ENCODE measurements around the gene ADGRV1.
A peak's percentile ranks its signal among the peaks of the same experiment; 100 is the strongest.

Gene ADGRV1

DNA sequence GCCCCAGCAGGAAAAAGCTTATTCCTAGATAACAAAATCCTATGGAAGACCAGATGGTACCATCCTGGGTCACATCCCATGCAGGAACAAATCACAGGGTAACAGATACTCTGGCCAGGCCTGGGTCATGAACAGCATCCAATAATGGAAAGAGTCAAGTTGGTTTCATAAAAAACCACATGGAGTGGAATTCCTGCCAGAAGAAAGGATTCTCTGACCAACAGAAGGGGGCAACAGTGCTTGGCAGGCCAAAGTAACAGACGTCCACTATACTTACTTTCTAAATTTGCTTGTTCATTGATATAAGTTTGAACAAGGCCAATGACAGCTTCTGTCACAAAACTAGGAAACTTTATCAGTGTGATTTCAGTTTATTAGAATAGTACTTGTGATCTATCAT is 551.0 kb downstream of the ADGRV1 start:
- H3K27ac ChIP-seq (ENCODE audit: low read depth, low read length): no peak overlapping the region
- no peaks in the 10 kb centered on the region for H3K36me3 ChIP-seq (ENCODE audit: control insufficient read depth in 5 of 5, insufficient read depth in 5 of 5, low read length in 5 of 5)
- H3K4me1 ChIP-seq (ENCODE audit: control insufficient read depth in 5 of 5, insufficient read depth in 5 of 5, low read length in 5 of 5): peaks cover 2 to 27% (median 17%) of the 10 kb centered on the region in 5 donors
- no peaks in the 10 kb centered on the region for H3K9me3 ChIP-seq (ENCODE audit: control insufficient read depth in 5 of 5, low read length in 5 of 5)
- no peak overlapping the region for H3K4me3 ChIP-seq (ENCODE audit: low read depth in 1 of 5, low read length in 5 of 5)
- no peaks in the 10 kb centered on the region for H3K27me3 ChIP-seq (ENCODE audit: control insufficient read depth in 5 of 5, insufficient read depth in 4 of 5, low read length in 5 of 5)
- peak overlapping the region in 1 of 5 donors; percentile 54 for H3K9ac ChIP-seq (ENCODE audit: low read length in 5 of 5)

DNA sequence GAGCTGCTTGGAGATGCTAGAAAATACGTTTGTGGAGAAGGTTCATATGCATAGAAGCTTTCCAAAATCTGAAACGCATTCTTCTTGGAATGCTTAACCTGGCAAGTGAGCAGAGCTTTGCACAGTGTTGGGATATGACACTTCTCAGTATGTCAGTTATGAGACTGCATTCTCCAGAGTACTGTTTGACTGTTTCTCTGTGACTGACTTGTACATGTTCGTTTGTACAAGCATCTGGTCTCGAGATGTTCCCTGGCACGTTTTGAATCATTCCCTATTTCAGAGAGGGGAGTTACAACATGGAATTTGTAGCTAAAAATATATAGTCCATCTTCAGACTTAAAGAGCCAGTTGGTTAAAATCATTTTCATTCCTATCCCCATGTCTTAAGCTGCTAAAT is 552.1 kb downstream of the ADGRV1 start:
- no peaks in the 10 kb centered on the region for H3K36me3 ChIP-seq (ENCODE audit: control insufficient read depth in 5 of 5, insufficient read depth in 5 of 5, low read length in 5 of 5)
- peaks cover 2 to 29% (median 17%) of the 10 kb centered on the region in 5 donors for H3K4me1 ChIP-seq (ENCODE audit: control insufficient read depth in 5 of 5, insufficient read depth in 5 of 5, low read length in 5 of 5)
- H3K27ac ChIP-seq (ENCODE audit: low read depth, low read length): peak overlapping the region; percentile 19
- no peaks in the 10 kb centered on the region for H3K9me3 ChIP-seq (ENCODE audit: control insufficient read depth in 5 of 5, low read length in 5 of 5)
- no peak overlapping the region for H3K4me3 ChIP-seq (ENCODE audit: low read depth in 1 of 5, low read length in 5 of 5)
- no peaks in the 10 kb centered on the region for H3K27me3 ChIP-seq (ENCODE audit: control insufficient read depth in 5 of 5, insufficient read depth in 4 of 5, low read length in 5 of 5)
- H3K9ac ChIP-seq (ENCODE audit: low read length in 5 of 5): no peak overlapping the region

- H3K4me1 ChIP-seq (ENCODE audit: control insufficient read depth in 5 of 5, insufficient read depth in 5 of 5, low read length in 5 of 5): peaks cover 2 to 29% (median 17%) of the 10 kb centered on the region in 5 donors
- no peak overlapping the region for H3K9ac ChIP-seq (ENCODE audit: low read length in 5 of 5)
- H3K4me3 ChIP-seq (ENCODE audit: low read depth in 1 of 5, low read length in 5 of 5): no peak overlapping the region
- H3K9me3 ChIP-seq (ENCODE audit: control insufficient read depth in 5 of 5, low read length in 5 of 5): no peaks in the 10 kb centered on the region
- H3K27ac ChIP-seq (ENCODE audit: low read depth, low read length): no peak overlapping the region
- H3K27me3 ChIP-seq (ENCODE audit: control insufficient read depth in 5 of 5, insufficient read depth in 4 of 5, low read length in 5 of 5): no peaks in the 10 kb centered on the region
- H3K36me3 ChIP-seq (ENCODE audit: control insufficient read depth in 5 of 5, insufficient read depth in 5 of 5, low read length in 5 of 5): no peaks in the 10 kb centered on the region
These were observed 553.1 kb downstream of the ADGRV1 start for GRCh38 chr5:91111473-91112238.

DNA sequence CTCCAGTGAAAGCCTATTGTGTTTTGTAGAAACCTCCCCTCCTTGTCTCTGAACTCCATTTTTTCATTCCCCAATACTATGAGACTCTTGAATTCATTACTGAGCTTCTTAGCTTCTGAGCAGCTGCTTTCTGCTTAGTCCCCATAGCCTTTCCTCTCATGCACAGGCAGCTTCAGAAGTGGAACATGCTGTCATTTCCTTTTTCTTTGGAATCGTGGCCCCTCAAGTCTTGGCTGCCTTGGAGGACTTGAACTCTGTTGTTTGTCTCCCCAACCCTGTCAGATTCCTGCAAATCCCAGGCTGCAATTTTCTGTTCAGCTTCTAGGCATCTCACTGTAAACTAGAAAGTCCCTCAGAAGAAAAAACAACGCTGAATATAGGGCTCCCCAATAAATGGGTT is 556.1 kb downstream of the ADGRV1 start:
- Histone ChIP-seq H3K36me3 (ENCODE audit: control insufficient read depth in 5 of 5, insufficient read depth in 5 of 5, low read length in 5 of 5) (no peaks in the 10 kb centered on the region), H3K27me3 (ENCODE audit: control insufficient read depth in 5 of 5, insufficient read depth in 4 of 5, low read length in 5 of 5) (no peaks in the 10 kb centered on the region), H3K4me1 (ENCODE audit: control insufficient read depth in 5 of 5, insufficient read depth in 5 of 5, low read length in 5 of 5) (peaks cover 2 to 25% (median 18%) of the 10 kb centered on the region in 5 donors), H3K4me3 (ENCODE audit: low read depth in 1 of 5, low read length in 5 of 5) (no peak overlapping the region), H3K27ac (ENCODE audit: low read depth, low read length) (no peak overlapping the region), H3K9ac (ENCODE audit: low read length in 5 of 5) (no peak overlapping the region), H3K9me3 (ENCODE audit: control insufficient read depth in 5 of 5, low read length in 5 of 5) (no peaks in the 10 kb centered on the region)

DNA sequence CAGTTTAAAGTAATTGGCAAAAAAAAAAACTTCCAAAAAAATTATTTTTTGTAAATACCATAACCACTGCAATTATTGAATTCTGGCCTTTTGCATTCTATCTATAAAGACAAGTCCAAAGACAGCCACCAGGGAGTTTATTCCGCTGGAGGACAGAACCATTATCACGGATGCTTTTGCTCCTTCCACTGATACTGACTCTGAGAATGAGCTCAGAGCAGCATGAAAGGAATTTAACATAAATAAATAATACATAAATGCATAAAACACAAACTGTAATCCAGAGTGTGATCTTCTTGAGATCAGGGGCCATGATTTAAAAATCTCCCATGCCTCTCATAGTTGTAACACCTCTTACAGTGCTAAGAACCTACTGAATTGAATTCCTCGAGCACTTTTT is 559.8 kb downstream of the ADGRV1 start:
- Histone ChIP-seq H3K27ac (ENCODE audit: low read depth, low read length) (no peak overlapping the region), H3K9ac (ENCODE audit: low read length in 5 of 5) (no peak overlapping the region), H3K4me1 (ENCODE audit: control insufficient read depth in 5 of 5, insufficient read depth in 5 of 5, low read length in 5 of 5) (peaks cover 0 to 38% (median 30%) of the 10 kb centered on the region in 5 donors), H3K27me3 (ENCODE audit: control insufficient read depth in 5 of 5, insufficient read depth in 4 of 5, low read length in 5 of 5) (no peaks in the 10 kb centered on the region), H3K4me3 (ENCODE audit: low read depth in 1 of 5, low read length in 5 of 5) (no peak overlapping the region), H3K36me3 (ENCODE audit: control insufficient read depth in 5 of 5, insufficient read depth in 5 of 5, low read length in 5 of 5) (no peaks in the 10 kb centered on the region), H3K9me3 (ENCODE audit: control insufficient read depth in 5 of 5, low read length in 5 of 5) (no peaks in the 10 kb centered on the region)

- Histone ChIP-seq H3K36me3 (ENCODE audit: control insufficient read depth in 5 of 5, insufficient read depth in 5 of 5, low read length in 5 of 5) (no peaks in the 10 kb centered on the region), H3K4me1 (ENCODE audit: control insufficient read depth in 5 of 5, insufficient read depth in 5 of 5, low read length in 5 of 5) (peaks cover 0 to 38% (median 30%) of the 10 kb centered on the region in 5 donors), H3K27ac (ENCODE audit: low read depth, low read length) (no peak overlapping the region), H3K4me3 (ENCODE audit: low read depth in 1 of 5, low read length in 5 of 5) (no peak overlapping the region), H3K27me3 (ENCODE audit: control insufficient read depth in 5 of 5, insufficient read depth in 4 of 5, low read length in 5 of 5) (no peaks in the 10 kb centered on the region), H3K9ac (ENCODE audit: low read length in 5 of 5) (no peak overlapping the region), H3K9me3 (ENCODE audit: control insufficient read depth in 5 of 5, low read length in 5 of 5) (no peaks in the 10 kb centered on the region)
These were observed 560.2 kb downstream of the ADGRV1 start for GRCh38 chr5:91118796-91119195.

GRCh38 chr5:91119217-91119616 is 560.6 kb downstream of the ADGRV1 start:
- H3K4me3 ChIP-seq (ENCODE audit: low read depth in 1 of 5, low read length in 5 of 5): no peak overlapping the region
- no peaks in the 10 kb centered on the region for H3K36me3 ChIP-seq (ENCODE audit: control insufficient read depth in 5 of 5, insufficient read depth in 5 of 5, low read length in 5 of 5)
- H3K4me1 ChIP-seq (ENCODE audit: control insufficient read depth in 5 of 5, insufficient read depth in 5 of 5, low read length in 5 of 5): peaks cover 0 to 38% (median 31%) of the 10 kb centered on the region in 5 donors
- no peaks in the 10 kb centered on the region for H3K9me3 ChIP-seq (ENCODE audit: control insufficient read depth in 5 of 5, low read length in 5 of 5)
- H3K27ac ChIP-seq (ENCODE audit: low read depth, low read length): no peak overlapping the region
- H3K27me3 ChIP-seq (ENCODE audit: control insufficient read depth in 5 of 5, insufficient read depth in 4 of 5, low read length in 5 of 5): no peaks in the 10 kb centered on the region
- H3K9ac ChIP-seq (ENCODE audit: low read length in 5 of 5): no peak overlapping the region

GRCh38 chr5:91119981-91120850 is 561.6 kb downstream of the ADGRV1 start:
- H3K9ac ChIP-seq (ENCODE audit: low read length in 5 of 5): no peak overlapping the region
- H3K27me3 ChIP-seq (ENCODE audit: control insufficient read depth in 5 of 5, insufficient read depth in 4 of 5, low read length in 5 of 5): no peaks in the 10 kb centered on the region
- H3K36me3 ChIP-seq (ENCODE audit: control insufficient read depth in 5 of 5, insufficient read depth in 5 of 5, low read length in 5 of 5): no peaks in the 10 kb centered on the region
- H3K4me1 ChIP-seq (ENCODE audit: control insufficient read depth in 5 of 5, insufficient read depth in 5 of 5, low read length in 5 of 5): peaks cover 0 to 41% (median 34%) of the 10 kb centered on the region in 5 donors
- no peaks in the 10 kb centered on the region for H3K9me3 ChIP-seq (ENCODE audit: control insufficient read depth in 5 of 5, low read length in 5 of 5)
- no peak overlapping the region for H3K4me3 ChIP-seq (ENCODE audit: low read depth in 1 of 5, low read length in 5 of 5)
- peak overlapping the region; percentile 73 for H3K27ac ChIP-seq (ENCODE audit: low read depth, low read length)

- Histone ChIP-seq H3K9ac (ENCODE audit: low read length in 5 of 5) (peak overlapping the region in 2 of 5 donors; percentile 3 to 44), H3K36me3 (ENCODE audit: control insufficient read depth in 5 of 5, insufficient read depth in 5 of 5, low read length in 5 of 5) (no peaks in the 10 kb centered on the region), H3K27me3 (ENCODE audit: control insufficient read depth in 5 of 5, insufficient read depth in 4 of 5, low read length in 5 of 5) (no peaks in the 10 kb centered on the region), H3K27ac (ENCODE audit: low read depth, low read length) (peak overlapping the region; percentile 73), H3K4me3 (ENCODE audit: low read depth in 1 of 5, low read length in 5 of 5) (no peak overlapping the region), H3K4me1 (ENCODE audit: control insufficient read depth in 5 of 5, insufficient read depth in 5 of 5, low read length in 5 of 5) (peaks cover 2 to 51% (median 45%) of the 10 kb centered on the region in 5 donors), H3K9me3 (ENCODE audit: control insufficient read depth in 5 of 5, low read length in 5 of 5) (no peaks in the 10 kb centered on the region)
These were observed 562.9 kb downstream of the ADGRV1 start for GRCh38 chr5:91121347-91121993.
